HG02798 (cell line): ENCODE results near the gene NHLH2.

ENCODE experiments used
- ATAC-seq: cut with Tn5 transposase; IDR thresholded peaks from one replicate; pipeline ENCODE4 v1.9.1; 2021; ENCODE audit warnings: mild to moderate bottlenecking; ENCODE audit not compliant: unreplicated experiment, poor library complexity

NHLH2 gene

DNA sequence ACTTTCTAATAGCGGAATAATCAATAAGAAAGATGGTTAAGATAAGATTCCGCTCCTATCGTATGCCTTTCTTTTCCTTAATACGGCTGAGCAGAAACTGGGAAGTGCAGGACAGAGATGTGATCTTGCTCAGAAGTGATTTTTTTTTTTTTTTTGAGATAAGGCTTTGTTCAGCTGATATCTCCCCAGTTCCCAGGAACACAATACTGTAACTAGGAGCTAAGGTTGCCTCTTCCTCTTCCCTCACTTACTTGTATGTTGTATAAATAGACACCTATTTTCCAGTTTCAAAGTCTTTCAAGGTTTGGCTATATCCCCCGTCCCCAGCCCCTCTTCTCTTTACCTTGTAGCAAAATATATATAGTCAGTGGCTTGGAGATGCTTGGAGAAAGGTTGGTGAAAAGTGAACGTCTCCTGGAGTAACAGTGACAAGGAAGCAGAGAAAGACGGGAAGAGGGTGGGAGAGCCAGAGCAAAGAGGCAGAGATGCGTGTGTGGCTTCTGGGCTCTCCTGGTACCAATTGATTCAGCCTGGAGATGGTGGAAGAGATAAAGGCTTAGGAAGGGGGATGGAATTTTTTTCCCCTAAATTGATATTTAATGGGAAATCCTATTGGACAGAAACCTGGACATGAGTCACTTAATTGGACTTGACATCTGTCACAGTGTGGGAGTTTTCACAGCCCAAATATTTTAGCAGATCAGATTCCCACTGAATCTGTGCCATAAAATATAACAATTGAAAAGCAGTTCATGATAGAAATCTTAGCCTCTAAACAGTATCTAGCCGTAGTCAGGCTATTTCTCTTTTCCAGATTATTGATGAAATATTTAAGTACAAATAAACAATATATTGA lies at the start of gene NHLH2:
Gene NHLH2 (minus strand): TSS at position 522 of the 856 bp plus-strand sequence. CDS start 2,754 bp downstream, outside the sequence.
- no peak for ATAC-seq

- no peak for ATAC-seq
These were observed 49.7 kb upstream of the NHLH2 start for GRCh38 chr1:115890580-115890979.

DNA sequence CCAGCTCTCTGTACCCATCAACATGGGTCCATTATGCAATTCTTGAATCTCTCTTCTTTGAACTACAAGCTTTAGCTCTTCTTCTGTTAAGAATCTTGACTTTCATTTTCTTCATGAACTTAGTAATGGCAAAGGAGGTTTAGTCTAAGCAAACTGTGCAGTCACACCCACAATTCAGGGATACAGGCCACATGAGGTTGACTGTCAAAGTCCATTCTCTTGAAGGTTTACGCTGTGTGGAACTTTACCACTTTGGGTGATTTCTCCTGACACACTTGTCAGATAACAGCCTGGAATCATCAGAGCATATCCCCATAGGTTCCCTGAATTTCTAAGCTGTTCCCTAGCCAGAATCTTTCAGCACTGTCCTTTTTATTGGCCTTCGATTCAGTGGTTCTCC lies 48.0 kb upstream of the NHLH2 start:
- no peak for ATAC-seq

- no peak for ATAC-seq
These were observed 42.3 kb upstream of the NHLH2 start for GRCh38 chr1:115882913-115883902.

DNA sequence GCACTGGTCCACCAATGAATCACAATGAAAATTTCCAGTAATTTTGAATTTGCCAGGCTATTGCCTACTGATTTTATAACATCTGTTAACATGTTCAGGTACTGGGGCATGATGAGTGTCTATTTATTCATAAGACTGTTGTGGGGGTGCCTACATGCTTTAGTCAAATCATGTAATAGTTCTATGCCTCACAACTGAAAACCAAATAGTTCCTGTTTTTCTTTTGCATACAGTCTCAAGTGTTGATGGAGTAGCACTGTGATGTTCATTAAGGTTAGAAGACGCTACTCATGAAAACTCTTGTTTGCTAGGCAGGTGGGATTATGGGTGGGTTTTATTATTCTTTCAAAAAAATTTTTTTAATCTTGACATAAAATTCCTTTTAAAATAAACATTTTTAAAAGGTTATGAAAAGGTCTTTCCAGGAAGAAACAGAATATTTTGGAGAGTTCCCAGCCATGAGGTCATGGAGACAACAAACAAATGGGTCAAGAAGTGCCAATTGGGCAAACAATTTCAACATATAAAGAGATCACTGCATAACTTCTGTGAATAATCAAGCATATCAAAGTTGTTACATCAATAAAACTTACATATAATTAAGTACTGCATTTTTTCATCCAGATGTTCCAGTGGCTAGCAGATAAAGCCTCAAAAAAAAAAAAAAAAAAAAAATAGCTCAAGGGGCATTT lies 40.2 kb upstream of the NHLH2 start:
- ATAC-seq, result no peak

- no peak for ATAC-seq
These were observed 39.1 kb upstream of the NHLH2 start for GRCh38 chr1:115879977-115880376.

DNA sequence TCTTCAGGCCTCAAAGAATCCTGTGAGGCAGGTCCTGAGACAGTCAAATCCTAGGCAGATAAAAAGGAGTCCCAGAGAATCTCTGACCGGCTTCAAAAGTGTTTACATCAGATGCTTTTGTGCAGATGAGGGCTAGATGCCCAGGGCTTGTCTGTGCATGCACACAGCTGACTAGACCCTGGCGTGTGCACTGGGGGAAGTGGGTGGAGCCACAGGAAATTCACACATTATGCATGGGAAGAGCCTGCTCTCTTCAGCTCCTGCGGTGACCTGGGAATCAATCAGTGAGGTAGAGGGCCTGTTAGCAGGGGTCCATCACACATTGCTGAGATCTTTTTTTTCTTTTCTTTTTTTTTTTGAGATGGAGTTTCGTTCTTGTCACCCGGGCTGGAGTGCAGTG lies 36.6 kb upstream of the NHLH2 start:
- ATAC-seq, result no peak

DNA sequence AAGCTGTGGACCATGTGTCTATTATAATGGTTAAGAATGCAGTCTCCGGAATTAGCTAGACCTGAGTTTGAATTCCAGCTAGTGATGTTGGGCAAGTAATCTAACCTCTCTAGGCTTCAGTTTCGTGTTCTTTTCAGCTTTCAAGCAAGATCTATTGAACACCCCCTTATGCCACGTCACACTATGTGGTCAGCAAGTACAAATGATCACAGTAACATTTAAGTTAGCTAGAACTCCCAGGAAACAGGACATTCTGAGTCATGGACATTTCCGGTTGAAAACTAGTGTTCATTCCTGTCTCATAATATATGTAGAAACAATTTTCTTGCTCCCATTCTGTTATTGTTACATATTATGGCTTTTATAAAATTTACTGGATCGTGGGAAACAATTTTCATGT lies 34.0 kb upstream of the NHLH2 start:
- ATAC-seq, result no peak

DNA sequence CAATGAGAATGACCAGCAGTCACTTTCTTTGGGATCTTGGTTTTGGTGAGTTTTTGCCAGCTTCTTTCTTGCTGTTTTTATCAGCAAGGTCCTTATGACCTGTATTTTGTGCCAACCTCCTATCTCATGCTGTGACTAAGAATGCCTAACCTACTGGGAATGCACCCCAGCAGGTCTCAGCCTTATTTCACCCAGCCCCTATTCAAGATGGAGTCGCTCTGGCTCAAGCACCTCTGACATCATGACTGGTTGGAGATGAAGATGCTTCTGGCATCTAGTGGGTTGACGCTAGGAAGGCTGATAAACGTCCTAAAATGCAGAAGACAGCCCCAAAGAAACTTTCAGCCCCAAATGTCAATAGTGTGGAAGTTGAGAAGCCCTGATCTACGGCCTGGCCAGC lies 33.6 kb upstream of the NHLH2 start:
- no peak for ATAC-seq

DNA sequence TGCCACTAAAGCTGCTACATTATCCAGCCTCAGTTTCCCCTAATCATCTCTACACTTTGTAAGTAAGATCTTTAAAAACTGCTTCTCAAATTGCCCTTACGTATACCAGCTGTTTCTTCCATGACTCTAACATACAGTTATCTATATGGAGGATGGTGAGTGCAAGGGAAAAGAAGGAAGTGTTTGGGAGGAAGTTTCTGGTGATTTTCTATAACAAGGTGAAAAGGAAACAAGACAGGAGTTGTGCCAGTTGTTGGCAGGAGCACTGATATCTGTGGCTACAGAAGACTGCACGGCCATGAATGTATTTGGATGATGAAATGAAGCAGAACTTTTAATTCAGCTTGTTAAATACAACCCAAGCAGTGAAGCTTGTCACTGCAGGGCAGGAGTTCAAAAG lies 32.3 kb upstream of the NHLH2 start:
- ATAC-seq, result no peak

- no peak for ATAC-seq
These were observed 28.1 kb upstream of the NHLH2 start for GRCh38 chr1:115869064-115869463.

- ATAC-seq, result no peak
These were observed 26.3 kb upstream of the NHLH2 start for GRCh38 chr1:115867216-115867615.

GRCh38 chr1:115865704-115866380 lies 24.9 kb upstream of the NHLH2 start:
- no peak for ATAC-seq

- ATAC-seq, result no peak
These were observed 21.5 kb upstream of the NHLH2 start for GRCh38 chr1:115862403-115862802.

- no peak for ATAC-seq
These were observed 13.1 kb upstream of the NHLH2 start for GRCh38 chr1:115854005-115854404.

DNA sequence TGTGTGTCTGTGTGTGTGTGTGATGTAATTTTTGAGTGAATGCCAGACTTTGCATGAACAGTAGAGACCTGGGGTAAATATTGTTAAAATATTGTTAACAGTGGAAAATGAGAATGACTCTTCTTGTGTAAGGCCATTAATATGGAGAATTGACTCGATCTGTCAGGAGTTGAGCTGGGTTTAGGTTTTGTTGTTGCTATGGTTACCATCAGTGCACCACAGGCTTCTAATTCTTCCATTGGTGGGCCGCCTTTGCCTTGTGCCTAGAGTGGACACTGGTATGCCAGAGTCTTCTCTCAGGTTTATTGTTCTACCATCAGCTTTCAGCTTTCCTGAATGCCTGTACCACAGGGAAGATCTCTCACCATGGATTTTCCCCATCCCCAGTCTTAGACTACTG lies 10.0 kb upstream of the NHLH2 start:
- no peak for ATAC-seq

GRCh38 chr1:115847787-115848186 lies 6.9 kb upstream of the NHLH2 start:
- ATAC-seq, result no peak

GRCh38 chr1:115842948-115843347 lies 2.0 kb upstream of the NHLH2 start:
- ATAC-seq, result no peak

DNA sequence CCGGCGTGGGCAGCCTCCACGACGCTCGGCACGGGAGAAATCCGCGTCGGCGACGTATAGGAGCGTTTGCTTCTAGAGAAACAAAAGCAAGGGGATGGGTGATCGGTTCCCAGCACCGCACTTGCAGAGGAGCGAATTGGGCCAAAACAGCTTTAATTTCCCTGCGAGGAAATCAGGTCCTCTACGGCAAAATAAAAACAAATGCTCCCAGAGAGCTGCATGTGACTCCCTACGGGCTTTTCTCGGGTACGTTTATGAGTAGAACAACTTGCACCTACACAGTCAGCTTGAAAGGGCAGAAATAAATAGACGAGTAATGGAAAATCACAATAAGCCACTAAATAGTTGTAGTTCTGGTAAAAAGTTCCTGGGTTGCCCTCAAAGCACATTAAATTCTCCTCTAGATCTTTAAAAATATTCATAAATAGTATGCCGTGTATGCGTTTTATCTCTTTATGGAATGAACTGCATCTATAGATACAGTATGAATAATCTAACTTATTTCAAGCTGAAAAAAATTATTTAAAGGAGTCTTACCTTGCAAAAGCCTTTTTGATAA lies 1.2 kb downstream of the NHLH2 start:
- ATAC-seq, result no peak
